CD14-positive monocyte (primary cell): Measurements from ENCODE around the gene SPCS1. TPM values are rescaled to one million over a fixed set of nuclear protein-coding genes. Genes with fewer than 3 reads are reported as not detected.

Experiments
- DNase-seq, 3 donors: peaks; one replicate each; pipeline ENCODE4 v3.0.0-alpha.2; 2011 to 2022
- H2AFZ ChIP-seq: 2 replicates; pipeline ENCODE4 v1.6.0; 2012; ENCODE audit warnings: mild to moderate bottlenecking, low read depth, low read length, inconsistent platforms; ENCODE audit not compliant: insufficient read depth, poor library complexity, severe bottlenecking
- H3K27ac ChIP-seq, 2 donors: 1 replicate in 1 of 2; 2 replicates in 1 of 2; pipeline ENCODE4 v1.5.1; 2012 to 2013; ENCODE audit warnings: low read length in 2 of 2, control low read depth in 1 of 2, inconsistent platforms in 1 of 2, low read depth in 1 of 2, mild to moderate bottlenecking in 1 of 2
- H3K27me3 ChIP-seq, 2 donors: one replicate each; pipeline versions ENCODE4 v1.6.0 to v1.6.1; 2011 to 2013; ENCODE audit warnings: low read length in 2 of 2; ENCODE audit not compliant: control insufficient read depth in 2 of 2, insufficient read depth in 2 of 2
- H3K36me3 ChIP-seq, 2 donors: replicated peaks in 1 of 2; 1 replicate in 1 of 2; 2 replicates in 1 of 2; pipeline versions ENCODE4 v1.5.1 to v1.6.1; 2012 to 2013; ENCODE audit warnings: low read length in 2 of 2, control low read depth in 1 of 2, inconsistent platforms in 1 of 2, mild to moderate bottlenecking in 1 of 2; ENCODE audit not compliant: insufficient read depth in 2 of 2, control insufficient read depth in 1 of 2
- H3K4me1 ChIP-seq, 2 donors: 1 replicate in 1 of 2; 2 replicates in 1 of 2; pipeline versions ENCODE4 v1.5.1 to v1.6.1; 2012 to 2013; ENCODE audit warnings: low read length in 2 of 2, control low read depth in 1 of 2, inconsistent platforms in 1 of 2, mild to moderate bottlenecking in 1 of 2, moderate library complexity in 1 of 2; ENCODE audit not compliant: insufficient read depth in 2 of 2, control insufficient read depth in 1 of 2
- H3K4me2 ChIP-seq: replicated peaks from 2 replicates; pipeline ENCODE3; 2012; ENCODE audit warnings: low read length, moderate library complexity, mild to moderate bottlenecking; ENCODE audit not compliant: poor library complexity, severe bottlenecking; ENCODE audit errors: extremely low read depth
- H3K4me3 ChIP-seq, 3 experiments: fragments of 200-600 bp in 1 of 3; sonication (generic) in 1 of 3; replicated peaks in 1 of 3; 1 replicate in 2 of 3; 2 replicates in 1 of 3; pipeline ENCODE4 v1.5.1; 2011 to 2013; ENCODE audit warnings: low read length in 3 of 3, mild to moderate bottlenecking in 3 of 3, control low read depth in 2 of 3, low read depth in 2 of 3, inconsistent platforms in 1 of 3, moderate library complexity in 1 of 3
- H3K79me2 ChIP-seq: 2 replicates; pipeline ENCODE4 v1.6.0; 2012; ENCODE audit warnings: mild to moderate bottlenecking, control low read depth, inconsistent platforms, low read length, moderate library complexity; ENCODE audit not compliant: insufficient read depth
- H3K9ac ChIP-seq: 2 replicates; pipeline ENCODE4 v1.6.0; 2017; ENCODE audit warnings: low read length, mild to moderate bottlenecking; ENCODE audit not compliant: insufficient read depth, poor library complexity, severe bottlenecking
- H3K9me3 ChIP-seq, 2 donors: replicated peaks in 1 of 2; 1 replicate in 1 of 2; 2 replicates in 1 of 2; pipeline versions ENCODE4 v1.5.1 to v1.6.1; 2012 to 2013; ENCODE audit warnings: low read length in 2 of 2, control low read depth in 1 of 2; ENCODE audit not compliant: control insufficient read depth in 1 of 2, insufficient read depth in 1 of 2
- H4K20me1 ChIP-seq: 2 replicates; pipeline ENCODE4 v1.6.0; 2012; ENCODE audit warnings: mild to moderate bottlenecking, low read length, control low read depth, moderate library complexity; ENCODE audit not compliant: insufficient read depth
- H3K27ac Mint-ChIP-seq, 7 donors: one replicate each; pipeline ENCODE4 v1.8.0; 2020; ENCODE audit warnings: mild to moderate bottlenecking in 7 of 7, mixed read lengths in 7 of 7, moderate library complexity in 6 of 7, inconsistent platforms in 2 of 7
- H3K27me3 Mint-ChIP-seq, 3 donors: one replicate each; pipeline ENCODE4 v1.8.0; 2021 to 2022; ENCODE audit warnings: low read depth in 3 of 3, mild to moderate bottlenecking in 3 of 3, mixed read lengths in 3 of 3, moderate library complexity in 3 of 3, inconsistent platforms in 1 of 3
- H3K36me3 Mint-ChIP-seq, 2 donors: one replicate each; pipeline ENCODE4 v1.8.0; 2020; ENCODE audit warnings: mixed read lengths in 2 of 2, inconsistent platforms in 1 of 2, mild to moderate bottlenecking in 1 of 2
- H3K4me1 Mint-ChIP-seq: one replicate; pipeline ENCODE4 v1.8.0; 2020; ENCODE audit warnings: mild to moderate bottlenecking, mixed read lengths
- H3K4me3 Mint-ChIP-seq, 2 donors: one replicate each; pipeline ENCODE4 v1.8.0; 2020; ENCODE audit warnings: mild to moderate bottlenecking in 2 of 2, mixed read lengths in 2 of 2, moderate library complexity in 1 of 2
- H3K9me3 Mint-ChIP-seq, 7 donors: one replicate each; pipeline ENCODE4 v1.8.0; 2020 to 2022; ENCODE audit warnings: mixed read lengths in 7 of 7, mild to moderate bottlenecking in 6 of 7, moderate library complexity in 6 of 7, inconsistent platforms in 2 of 7
- CTCF ChIP-seq: fragments of 200-600 bp; IDR thresholded peaks from one replicate; pipeline ENCODE4 v1.8.0; 2022; ENCODE audit warnings: antibody characterized with exemption, mild to moderate bottlenecking
- WGBS: methylation state at CpG from one replicate; pipeline ENCODE4 v1.1.5; 2013; ENCODE audit warnings: missing lambda C conversion rate; ENCODE audit not compliant: insufficient coverage; 5-methylcytosine and 5-hydroxymethylcytosine counted together
- intact Hi-C, 2 donors: fragments of 100-400 bp; cut with micrococcal nuclease; formaldehyde crosslinking; loops; one replicate each; pipeline versions ENCODE4 v1.15.0 to v1.15.1; 2023
- polyA plus RNA-seq, 3 donors: library from polyadenylated mRNA; depleted of rRNA in 1 of 3; unstranded in 2 of 3; stranded (reverse) in 1 of 3; fragments of 300-500 nt in 2 of 3; fragments of >200 nt in 1 of 3; fragmentation: Illumina TruSeq in 2 of 3; gene quantifications; 1 replicate in 2 of 3; 2 replicates in 1 of 3; pipeline ENCODE4 v1.2.3, GENCODE V29; 2012 to 2021

SPCS1 gene
- polyA plus RNA-seq, 3 donors = 99.0 to 242 (median 228) TPM

DNA sequence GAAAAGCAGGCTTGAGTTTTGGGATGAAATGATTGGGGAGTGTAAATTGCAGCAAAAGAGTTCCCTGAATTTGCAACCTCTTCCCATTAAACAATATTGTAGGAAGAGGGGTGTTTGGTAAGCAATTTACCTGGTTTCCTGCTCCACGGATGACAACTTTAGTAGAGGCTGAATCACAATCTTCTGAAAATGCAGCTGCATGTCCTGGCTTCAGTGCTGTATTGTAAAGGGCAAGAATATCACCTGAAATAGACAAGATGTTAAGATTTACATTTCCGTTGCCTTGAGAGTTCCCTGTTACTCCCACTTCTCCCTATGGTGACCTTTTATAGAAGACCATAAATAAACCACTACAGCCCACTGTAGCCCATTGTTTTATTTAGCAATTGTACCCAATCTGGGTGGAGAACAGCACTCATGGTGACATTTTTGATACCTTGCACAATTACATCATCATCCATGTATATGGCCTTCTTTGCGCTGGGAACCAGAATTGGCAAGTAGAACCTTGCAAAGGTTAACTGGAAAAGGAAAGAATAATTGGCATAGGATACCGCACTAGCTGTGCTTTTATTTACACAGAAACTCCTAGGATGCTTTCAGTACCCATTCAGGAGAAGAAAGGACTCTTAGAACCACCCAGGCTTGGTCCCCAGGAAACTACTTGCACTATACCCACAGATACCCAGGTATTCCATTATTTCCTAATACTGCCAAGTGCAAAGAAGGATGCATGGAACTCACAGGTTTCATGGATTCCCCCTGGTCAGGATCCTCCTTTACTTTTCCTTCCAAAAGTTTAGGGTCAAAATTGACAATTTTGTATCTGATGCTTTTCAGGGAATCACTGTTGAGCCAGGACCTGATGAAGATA lies 9.9 kb upstream of the SPCS1 start:
- Histone ChIP-seq H3K27ac (no peak overlapping the region), H3K36me3 (peaks cover 67 to 92% of the 10 kb centered on the region in 2 donors), H3K79me2 (no peaks in the 10 kb centered on the region), H3K27me3 (no peaks in the 10 kb centered on the region), H4K20me1 (peaks cover 3% of the 10 kb centered on the region), H3K4me1 (no peaks in the 10 kb centered on the region), H3K9me3 (no peaks in the 10 kb centered on the region), H3K9ac (no peak overlapping the region), H2AFZ (no peak overlapping the region), H3K4me3 (no peak overlapping the region), H3K4me2 (no peak overlapping the region)
- Mint-ChIP-seq H3K27me3 (peaks cover 0 to 2% (median 0%) of the 10 kb centered on the region in 3 donors), H3K4me3 (no peak overlapping the region), H3K27ac (peak overlapping the region in 1 of 7 donors; percentile 20), H3K4me1 (peaks cover 2% of the 10 kb centered on the region), H3K36me3 (peaks cover 73 to 74% of the 10 kb centered on the region in 2 donors), H3K9me3 (no peaks in the 10 kb centered on the region)
- intact Hi-C loops = no loop called here
- WGBS = no CpG with 5 or more reads among the region's 4 CpGs
- no peak for DNase-seq
- no peak for TF ChIP-seq CTCF

GRCh38 chr3:52696830-52697631 lies 8.9 kb upstream of the SPCS1 start:
- H3K27me3 Mint-ChIP-seq = peaks cover 0 to 2% (median 0%) of the 10 kb centered on the region in 3 donors
- Histone ChIP-seq H3K9me3 (no peaks in the 10 kb centered on the region), H2AFZ (no peak overlapping the region), H3K36me3 (peaks cover 57 to 82% of the 10 kb centered on the region in 2 donors), H3K4me1 (no peaks in the 10 kb centered on the region), H3K27ac (peak overlapping the region in 1 of 2 donors; percentile 51), H3K79me2 (peaks cover 4% of the 10 kb centered on the region), H3K27me3 (no peaks in the 10 kb centered on the region), H3K4me2 (no peak overlapping the region), H3K4me3 (no peak overlapping the region), H3K9ac (no peak overlapping the region), H4K20me1 (peaks cover 3% of the 10 kb centered on the region)
- H3K27ac Mint-ChIP-seq = peak overlapping the region in 2 of 7 donors; percentile 35 to 55
- WGBS = no CpG with 5 or more reads among the region's 2 CpGs
- intact Hi-C loops = no loop called here
- H3K4me3 Mint-ChIP-seq = no peak overlapping the region
- TF ChIP-seq CTCF = no peak
- H3K9me3 Mint-ChIP-seq = no peaks in the 10 kb centered on the region
- no peak for DNase-seq
- H3K36me3 Mint-ChIP-seq = peaks cover 65 to 67% of the 10 kb centered on the region in 2 donors
- H3K4me1 Mint-ChIP-seq = peaks cover 2% of the 10 kb centered on the region
